ENCODE measurements around the gene NEDD8. TPM values are rescaled to one million over a fixed set of nuclear protein-coding genes. Genes with fewer than 3 reads are reported as not detected.
A peak's percentile ranks its signal among the peaks of the same experiment; 100 is the strongest.
"Not testable (repeated sequence)": the region's sequence is repeated elsewhere in the genome, so short reads cannot be mapped to it uniquely, and the experiment has no call there.

The NEDD8 gene
- total RNA-seq, 6 experiments from 2014 or later, result 60.0 to 72.9 (median 68.7) TPM

DNA sequence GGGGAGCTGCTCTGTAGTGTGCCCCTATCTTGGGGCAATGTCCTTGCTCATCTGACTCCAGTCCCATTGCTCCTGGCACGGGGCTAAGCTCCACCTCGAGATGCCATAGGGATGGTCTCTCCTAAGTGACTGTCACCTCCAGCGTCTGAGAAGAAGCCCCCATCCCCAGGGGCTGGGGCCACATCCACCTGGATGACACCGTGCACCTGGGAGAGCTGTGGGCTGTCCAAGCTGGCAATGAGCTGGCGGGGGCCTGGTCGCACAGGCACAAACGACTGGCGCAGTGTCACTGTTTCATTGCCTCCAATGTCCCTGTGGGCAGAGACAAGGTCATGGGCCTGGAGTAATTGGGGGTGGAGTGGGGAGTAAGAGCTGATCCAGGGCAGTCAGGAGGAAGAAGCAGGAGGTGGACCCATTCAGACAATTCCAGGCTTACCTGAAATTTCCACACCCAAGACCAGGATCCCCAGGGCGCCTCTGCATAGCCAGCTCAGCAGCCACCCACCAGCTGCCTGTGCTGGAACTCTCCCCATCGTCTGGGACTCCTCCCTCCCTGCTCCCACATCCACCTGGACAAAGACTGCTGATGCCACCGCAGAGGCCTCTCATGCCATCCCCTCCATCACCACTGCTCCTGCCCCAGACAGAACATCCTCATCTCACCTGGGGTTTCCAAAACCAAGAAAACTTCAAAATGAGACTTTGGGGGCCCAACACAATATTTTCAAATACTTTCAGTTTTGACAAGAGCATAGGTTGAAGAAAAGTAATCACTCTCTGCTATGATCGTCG is 17.3 kb upstream of the NEDD8 start:
- Histone ChIP-seq H3K27me3 (no peaks in the 10 kb centered on the region), H3K9me3 (no peaks in the 10 kb centered on the region), H3K36me3 (no peaks in the 10 kb centered on the region), H3K27ac (no peak overlapping the region), H3K4me1 (no peaks in the 10 kb centered on the region), H3K4me3 (no peak overlapping the region)
- intact Hi-C loops (cut with DNase I), result loop anchor here in 1 of 2 donors (10.0 kb wide), 1 partner anchor 45 kb away; the partner anchor contains the start of genes DHRS1 and NOP9
- ATAC-seq (no peak), DNase-seq (no peak)
- TF ChIP-seq, protein P1, sequence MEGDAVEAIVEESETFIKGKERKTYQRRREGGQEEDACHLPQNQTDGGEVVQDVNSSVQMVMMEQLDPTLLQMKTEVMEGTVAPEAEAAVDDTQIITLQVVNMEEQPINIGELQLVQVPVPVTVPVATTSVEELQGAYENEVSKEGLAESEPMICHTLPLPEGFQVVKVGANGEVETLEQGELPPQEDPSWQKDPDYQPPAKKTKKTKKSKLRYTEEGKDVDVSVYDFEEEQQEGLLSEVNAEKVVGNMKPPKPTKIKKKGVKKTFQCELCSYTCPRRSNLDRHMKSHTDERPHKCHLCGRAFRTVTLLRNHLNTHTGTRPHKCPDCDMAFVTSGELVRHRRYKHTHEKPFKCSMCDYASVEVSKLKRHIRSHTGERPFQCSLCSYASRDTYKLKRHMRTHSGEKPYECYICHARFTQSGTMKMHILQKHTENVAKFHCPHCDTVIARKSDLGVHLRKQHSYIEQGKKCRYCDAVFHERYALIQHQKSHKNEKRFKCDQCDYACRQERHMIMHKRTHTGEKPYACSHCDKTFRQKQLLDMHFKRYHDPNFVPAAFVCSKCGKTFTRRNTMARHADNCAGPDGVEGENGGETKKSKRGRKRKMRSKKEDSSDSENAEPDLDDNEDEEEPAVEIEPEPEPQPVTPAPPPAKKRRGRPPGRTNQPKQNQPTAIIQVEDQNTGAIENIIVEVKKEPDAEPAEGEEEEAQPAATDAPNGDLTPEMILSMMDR (IDR thresholded peaks at IDR 0.05), result no peak
- no peak for TF ChIP-seq POLR2A (IDR thresholded peaks at IDR 0.05)
- 54% methylated on average over 7 of the region's 13 CpGs for WGBS (ENCODE audit: insufficient coverage, low coverage, low lambda C conversion rate, missing lambda C conversion rate)

DNA sequence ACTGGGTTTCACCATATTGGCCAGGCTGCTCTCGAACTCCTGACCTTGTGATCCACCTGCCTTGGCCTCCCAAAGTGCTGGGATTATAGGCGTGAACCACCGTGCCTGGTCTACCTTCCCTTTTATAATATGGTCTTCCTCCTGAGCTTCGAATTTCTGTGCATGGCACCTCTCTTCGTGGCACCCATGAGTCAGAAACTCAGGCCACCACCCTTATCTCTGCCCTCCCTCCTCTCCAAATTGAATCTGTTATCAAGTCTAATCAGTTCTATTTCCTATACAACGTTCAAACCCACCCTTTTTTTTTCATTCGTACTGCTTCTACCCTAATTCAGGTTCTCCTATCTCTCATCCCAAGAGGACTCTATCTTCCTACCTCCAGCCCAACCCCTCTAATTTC is 15.3 kb upstream of the NEDD8 start:
- DNase-seq (no peak), ATAC-seq (no peak)
- TF ChIP-seq POLR2A (IDR thresholded peaks at IDR 0.05), result no peak
- TF ChIP-seq, protein P1 (IDR thresholded peaks at IDR 0.05), result no peak
- Histone ChIP-seq H3K27me3 (no peaks in the 10 kb centered on the region), H3K4me3 (no peak overlapping the region), H3K9me3 (no peaks in the 10 kb centered on the region), H3K36me3 (no peaks in the 10 kb centered on the region), H3K4me1 (peaks cover 0 to 8% (median 0%) of the 10 kb centered on the region in 4 donors), H3K27ac (peak overlapping the region in 1 of 3 donors; percentile 52)
- intact Hi-C loops (cut with DNase I), result loop anchor here in 1 of 2 donors (10.0 kb wide), 1 partner anchor 47 kb away; the partner anchor contains the start of genes DHRS1 and NOP9
- WGBS (ENCODE audit: insufficient coverage, low coverage, low lambda C conversion rate, missing lambda C conversion rate), result 89% methylated on average over 4 of the region's 7 CpGs

DNA sequence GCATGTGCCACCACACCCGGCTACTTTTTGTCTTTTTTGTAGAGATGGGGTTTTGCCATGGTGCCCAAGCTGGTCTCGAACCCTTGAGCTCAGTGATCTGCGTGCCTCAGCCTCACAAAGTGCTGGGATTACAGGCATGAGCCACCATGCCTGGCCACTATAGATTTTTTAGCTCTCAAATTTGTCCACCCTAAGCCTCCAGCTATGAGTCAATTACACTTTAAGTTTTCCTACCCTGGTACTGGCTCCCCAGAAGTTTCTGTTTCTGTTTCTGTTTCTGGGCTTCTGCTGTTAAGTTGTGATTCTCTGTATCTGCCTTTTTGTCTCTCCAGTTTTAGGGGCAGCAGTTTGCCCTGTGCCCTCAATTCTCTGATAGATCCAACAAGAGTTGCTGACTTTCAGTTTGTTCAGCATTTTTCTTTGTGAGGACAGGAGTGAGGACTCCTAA is 14.6 kb upstream of the NEDD8 start:
- Histone ChIP-seq H3K4me3 (no peak overlapping the region), H3K9me3 (no peaks in the 10 kb centered on the region), H3K27ac (peak overlapping the region; percentile 12 to 52 (median 40)), H3K36me3 (no peaks in the 10 kb centered on the region), H3K4me1 (peaks cover 0 to 9% (median 0%) of the 10 kb centered on the region in 4 donors), H3K27me3 (no peaks in the 10 kb centered on the region)
- DNase-seq (peak in 1 of 3 donors; percentile 26), ATAC-seq (no peak)
- WGBS (ENCODE audit: insufficient coverage, low coverage, low lambda C conversion rate, missing lambda C conversion rate), result no CpG with 5 or more reads among the region's 3 CpGs
- TF ChIP-seq, protein P1 (IDR thresholded peaks at IDR 0.05), result no peak
- no peak for TF ChIP-seq POLR2A (IDR thresholded peaks at IDR 0.05)
- intact Hi-C loops (cut with DNase I), result loop anchor here in 1 of 2 donors (10.0 kb wide), 1 partner anchor 48 kb away; the partner anchor contains the start of genes DHRS1 and NOP9

DNA sequence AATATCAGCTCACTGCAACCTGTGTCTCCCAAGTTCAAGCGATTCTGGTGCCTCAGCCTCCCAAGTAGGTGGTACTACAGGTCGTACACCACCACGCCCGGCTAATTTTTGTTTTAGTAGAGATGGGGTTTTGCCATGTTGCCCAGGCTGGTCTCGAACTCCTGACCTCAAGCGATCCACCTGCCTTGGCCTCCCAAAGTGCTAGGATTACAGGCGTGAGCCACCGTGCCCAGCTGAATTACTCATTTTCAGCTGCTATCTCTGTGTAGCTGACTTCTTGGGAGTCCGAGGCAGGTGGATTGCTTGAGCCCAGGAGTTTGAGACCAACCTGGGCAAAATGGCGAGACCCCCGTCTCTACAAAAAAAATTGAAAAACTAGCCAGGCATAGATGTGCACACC is 13.2 kb upstream of the NEDD8 start:
- H3K36me3 ChIP-seq, H3K4me3 ChIP-seq, ATAC-seq, H3K27me3 ChIP-seq, H3K27ac ChIP-seq, H3K9me3 ChIP-seq: not testable (repeated sequence)
- 90% methylated on average over 9 of the region's 11 CpGs for WGBS (ENCODE audit: insufficient coverage, low coverage, low lambda C conversion rate, missing lambda C conversion rate)
- peak in 1 of 3 donors; percentile 36 for DNase-seq
- peaks cover 0 to 19% (median 0%) of the 10 kb centered on the region in 4 donors for H3K4me1 ChIP-seq
- intact Hi-C loops (cut with DNase I), result loop anchor here in 1 of 2 donors (10.0 kb wide), 1 partner anchor 49 kb away; the partner anchor contains the start of genes DHRS1 and NOP9

Data from right lobe of liver (tissue), 6 donors.